GM12892 (cell line): ENCODE results near the gene ADAM15.

Experiments
- POLR2A ChIP-seq: IDR thresholded peaks from 2 replicates; pipeline ENCODE4 v1.6.1; 2011; ENCODE audit warnings: low read depth, low read length, control low read depth
- POLR2AphosphoS5 ChIP-seq: IDR thresholded peaks from 2 replicates; pipeline ENCODE4 v1.6.1; 2011; ENCODE audit warnings: low read depth, low read length, control low read depth

- TF ChIP-seq POLR2A (no peak), POLR2AphosphoS5 (no peak)
Measured at GRCh38 chr1:155014709-155015508, 36.2 kb upstream of the ADAM15 start.
